ENCODE measurements around the gene TMPRSS2.

- TF ChIP-seq CTCF (IDR thresholded peaks at IDR 0.05) = no peak
- TF ChIP-seq POLR2A (IDR thresholded peaks at IDR 0.05) = no peak
Observed at GRCh38 chr21:41518757-41519156, 10.8 kb upstream of the TMPRSS2 start.

Data from lower leg skin (tissue), 3 donors.